OCI-LY3 (cell line): Measurements from ENCODE around the gene CAPN8.

ENCODE experiments used
- CTCF ChIP-seq: fragments of 200-600, 300-600 bp; sonication (generic); IDR thresholded peaks from 2 replicates; pipeline ENCODE4 v1.5.1; 2014; ENCODE audit warnings: antibody characterized with exemption, low read length, low read depth
- EZH2phosphoT487 ChIP-seq: fragments of 200-600 bp; shearing (Covaris generic); IDR thresholded peaks from 2 replicates; pipeline ENCODE4 v1.6.1; 2018; ENCODE audit warnings: antibody characterized with exemption, mixed run types, low read depth

GRCh38 chr1:223557130-223557475, 108.4 kb downstream of the CAPN8 start:
- TF ChIP-seq CTCF: 0 out of 2 replicates have a peak, but pooled peaks have one; percentile 1
- no peak for TF ChIP-seq EZH2phosphoT487
